ENCODE results near the gene MYH9.
"Not testable (repeated sequence)": the region's sequence is repeated elsewhere in the genome, so short reads cannot be mapped to it uniquely, and the experiment has no call there.

The MYH9 gene

GRCh38 chr22:36261675-36262074 is 126.1 kb downstream of the MYH9 start:
- DNase-seq, result not testable (repeated sequence)

DNA sequence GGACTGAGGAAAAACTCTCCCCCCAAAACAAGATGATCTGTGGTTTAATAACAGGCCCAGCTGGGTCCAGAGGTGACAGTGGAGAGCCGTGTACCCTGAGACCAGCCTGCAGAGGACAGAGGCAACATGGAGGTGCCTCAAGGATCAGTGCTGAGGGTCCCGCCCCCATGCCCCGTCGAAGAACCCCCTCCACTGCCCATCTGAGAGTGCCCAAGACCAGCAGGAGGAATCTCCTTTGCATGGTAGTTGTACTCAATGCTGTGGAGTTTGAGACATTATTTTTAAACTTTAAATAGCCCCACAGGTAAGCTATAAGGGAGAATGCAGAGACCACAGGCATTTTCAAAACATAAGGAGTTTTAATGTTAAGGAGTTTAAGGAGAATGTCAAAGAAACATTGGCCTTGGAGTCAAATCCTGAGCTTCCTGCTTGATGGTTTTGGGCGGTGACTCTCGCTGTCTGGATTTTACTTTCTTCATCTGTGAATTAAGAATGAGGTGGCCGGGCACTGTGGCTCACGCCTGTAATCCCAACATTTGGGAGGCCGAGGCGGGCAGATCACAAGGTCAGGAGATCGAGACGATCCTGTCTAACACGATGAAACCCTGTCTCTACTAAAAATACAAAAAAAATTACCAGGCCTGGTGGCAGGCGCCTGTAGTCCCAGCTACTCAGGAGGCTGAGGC is 128.0 kb downstream of the MYH9 start:
- DNase-seq, result no peak

- no peak for DNase-seq
Observed at GRCh38 chr22:36258701-36259614, 128.8 kb downstream of the MYH9 start.

DNA sequence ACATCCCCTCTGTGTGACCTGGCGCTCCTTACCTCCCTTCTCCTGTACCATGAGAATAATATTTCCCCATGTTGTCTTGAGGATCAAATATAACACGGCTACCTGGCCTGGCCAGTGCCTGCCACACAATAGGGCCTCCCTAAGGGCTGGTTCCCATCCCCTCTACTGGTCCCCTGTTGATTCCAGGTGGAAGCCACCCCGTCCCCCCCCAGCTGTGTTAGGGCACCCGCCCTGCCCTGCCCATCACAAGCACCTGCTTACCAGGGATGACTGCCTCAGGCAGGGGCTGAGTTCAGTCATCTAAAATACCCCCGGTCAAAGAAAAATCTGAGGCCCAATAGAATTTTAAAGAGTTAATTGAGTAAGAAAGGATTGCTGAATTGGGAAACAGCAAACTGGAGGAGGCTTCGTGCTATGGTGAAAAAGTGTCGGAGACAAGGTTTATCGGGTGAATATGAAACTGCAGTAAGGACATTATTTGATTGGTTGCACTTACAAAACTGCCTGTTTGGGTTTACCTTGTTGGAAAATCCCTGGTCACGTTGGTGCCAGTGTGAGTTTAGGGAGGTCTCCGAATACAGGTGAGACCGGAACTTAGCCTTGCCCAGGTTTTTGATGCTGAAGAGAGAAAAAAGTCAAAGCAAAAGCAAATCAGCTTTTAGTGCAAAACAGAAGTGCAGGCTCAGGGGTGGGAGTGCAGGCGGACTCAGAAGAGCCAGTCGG is 129.7 kb downstream of the MYH9 start:
- no peak for DNase-seq

DNA sequence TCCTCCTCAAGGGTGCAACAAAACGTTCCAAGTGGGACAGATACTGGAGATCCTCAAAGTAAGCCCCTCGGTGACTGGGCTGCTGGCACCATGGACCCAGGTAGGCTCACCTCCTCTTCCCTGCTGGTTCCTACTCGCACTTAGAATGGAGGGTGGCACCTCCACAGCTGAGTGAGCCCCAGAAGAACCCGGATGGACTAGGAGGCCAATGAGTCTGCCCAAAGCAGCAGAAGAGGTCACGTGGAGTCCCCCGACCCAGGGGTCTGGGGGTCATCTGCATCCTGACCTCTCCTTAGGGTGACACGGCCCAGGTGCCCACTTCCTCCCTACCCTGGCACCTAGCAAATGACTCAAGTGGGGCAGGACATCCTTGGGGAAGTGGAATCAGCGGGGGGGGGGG is 130.5 kb downstream of the MYH9 start:
- no peak for DNase-seq

- no peak for DNase-seq
Observed at GRCh38 chr22:36256478-36256877, 131.3 kb downstream of the MYH9 start.

DNA sequence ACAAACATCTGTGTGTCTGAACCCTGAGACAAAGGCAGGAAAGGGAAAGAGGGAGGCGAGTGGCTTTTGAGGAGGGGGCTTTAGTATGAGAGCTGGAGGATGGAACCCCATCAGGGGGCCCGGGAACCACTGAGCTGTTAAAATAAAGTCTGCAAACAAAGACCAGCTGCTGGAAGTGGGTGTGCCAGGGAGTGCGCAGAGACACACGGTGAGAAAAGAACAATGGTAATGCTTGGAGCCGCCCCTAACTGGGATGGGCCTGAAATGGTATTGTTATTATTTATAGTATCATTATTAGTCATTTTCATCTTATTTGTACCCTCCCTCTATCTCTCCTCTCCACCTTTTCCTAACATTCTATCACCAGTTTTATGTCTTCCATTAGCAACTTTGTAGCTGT is 132.2 kb downstream of the MYH9 start:
- not testable (repeated sequence) for DNase-seq

DNA sequence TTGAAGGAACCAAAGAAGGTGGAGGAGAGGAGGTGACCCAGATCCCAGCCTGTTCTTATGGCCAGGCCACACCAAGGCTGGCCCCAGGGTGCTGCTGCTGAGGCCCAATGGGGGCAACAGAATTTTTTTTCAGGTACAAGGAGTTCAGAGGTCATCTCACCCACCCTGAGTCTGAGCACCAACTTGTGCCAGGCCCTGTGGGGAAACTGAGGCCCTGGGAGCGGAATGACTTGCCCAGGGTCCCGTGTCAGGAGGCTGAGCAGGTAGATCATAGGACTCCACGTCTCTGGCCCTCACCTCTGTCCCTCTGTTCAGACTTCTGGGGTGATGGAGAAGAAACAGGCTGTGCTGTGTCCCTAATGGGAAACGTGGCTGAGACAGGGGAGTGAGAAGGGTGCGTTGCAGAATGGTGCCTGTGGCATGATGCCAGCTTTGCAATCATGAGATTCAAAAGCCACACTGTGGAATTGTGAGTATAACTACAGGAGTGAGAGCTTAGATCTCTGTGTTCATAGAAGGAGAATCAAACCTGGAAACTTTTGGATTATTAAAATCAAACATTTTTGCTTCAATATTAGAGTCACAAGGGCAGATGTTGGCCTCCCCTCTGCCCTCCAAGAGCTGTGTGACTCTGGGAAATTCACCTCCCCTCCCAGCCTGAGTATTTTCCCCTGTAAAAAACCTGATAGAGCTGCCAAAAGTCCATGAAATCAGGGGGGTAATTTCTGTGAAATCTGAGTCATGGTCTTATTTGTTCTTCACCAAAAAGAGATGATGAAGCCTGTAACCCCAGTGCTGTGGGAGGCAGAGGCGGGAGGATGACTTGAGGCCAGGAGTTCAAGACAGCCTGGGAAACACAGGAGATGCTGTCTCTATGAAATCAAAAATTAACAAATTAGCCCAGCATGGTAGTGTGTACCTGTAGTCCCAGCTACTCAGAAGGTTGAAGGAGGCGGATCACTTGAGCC is 134.0 kb downstream of the MYH9 start:
- DNase-seq, result no peak

- DNase-seq, result peak; percentile 20
Observed at GRCh38 chr22:36252754-36253522, 134.8 kb downstream of the MYH9 start, which contains the start of gene APOL1. Gene APOL1, plus strand, starts transcription at chr22:36253133. Its CDS starts 1,823 bp downstream, at chr22:36254956.

GRCh38 chr22:36251979-36252608 is 135.7 kb downstream of the MYH9 start:
- DNase-seq, result not testable (repeated sequence)

DNA sequence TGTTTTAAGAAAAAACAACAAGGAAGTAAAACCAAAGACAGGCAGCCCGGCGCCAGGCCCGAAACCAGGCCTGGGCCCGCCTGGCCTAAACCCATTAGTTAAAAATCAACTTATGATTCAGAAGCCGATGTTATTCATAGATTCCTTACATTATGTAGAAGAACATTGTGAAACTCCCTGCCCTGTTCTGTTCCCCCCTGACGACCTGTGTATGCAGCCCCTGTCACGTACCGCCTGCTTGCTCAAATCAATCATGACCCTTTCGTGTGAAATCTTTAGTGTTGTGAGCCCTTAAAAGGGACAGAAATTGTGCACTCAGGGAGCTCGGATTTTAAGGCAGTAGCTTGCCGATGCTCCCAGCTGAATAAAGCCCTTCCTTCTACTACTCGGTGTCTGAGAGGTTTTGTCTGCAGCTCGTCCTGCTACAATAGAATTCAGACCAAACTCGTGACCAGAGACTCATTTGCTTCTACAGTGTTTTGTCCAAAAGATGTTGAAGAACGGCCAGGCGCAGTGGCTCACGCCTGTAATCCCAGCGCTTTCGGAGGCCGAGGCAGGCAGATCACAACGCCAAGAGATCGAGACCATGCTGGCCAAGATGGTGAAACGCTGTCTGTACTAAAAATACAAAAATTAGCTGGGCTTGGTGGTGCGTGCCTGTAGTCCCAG is 137.3 kb downstream of the MYH9 start:
- DNase-seq, result not testable (repeated sequence)

DNA sequence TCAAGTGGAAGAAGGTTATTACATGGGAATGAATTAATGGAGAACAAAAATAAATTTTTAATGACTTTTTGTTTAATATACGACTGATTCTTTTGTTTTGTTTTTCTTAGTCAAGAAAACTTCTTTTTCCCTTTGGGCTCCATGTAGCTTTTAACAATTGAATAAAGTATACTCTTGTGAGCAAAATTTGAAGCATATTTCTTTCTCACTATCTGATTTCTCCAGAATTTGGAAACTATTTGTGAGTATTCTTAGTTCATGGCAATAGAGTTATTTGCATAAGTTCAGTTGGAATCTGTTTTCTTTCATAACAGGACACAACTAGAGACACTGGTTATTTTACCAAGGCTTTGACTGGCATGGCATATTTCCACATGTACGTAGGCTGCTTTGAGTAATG is 138.6 kb downstream of the MYH9 start:
- no peak for DNase-seq

GRCh38 chr22:36247955-36248354 is 139.8 kb downstream of the MYH9 start:
- no peak for DNase-seq

- no peak for DNase-seq
Observed at GRCh38 chr22:36246718-36247117, 141.0 kb downstream of the MYH9 start.

GRCh38 chr22:36245805-36246356 is 141.9 kb downstream of the MYH9 start:
- DNase-seq, result no peak

DNA sequence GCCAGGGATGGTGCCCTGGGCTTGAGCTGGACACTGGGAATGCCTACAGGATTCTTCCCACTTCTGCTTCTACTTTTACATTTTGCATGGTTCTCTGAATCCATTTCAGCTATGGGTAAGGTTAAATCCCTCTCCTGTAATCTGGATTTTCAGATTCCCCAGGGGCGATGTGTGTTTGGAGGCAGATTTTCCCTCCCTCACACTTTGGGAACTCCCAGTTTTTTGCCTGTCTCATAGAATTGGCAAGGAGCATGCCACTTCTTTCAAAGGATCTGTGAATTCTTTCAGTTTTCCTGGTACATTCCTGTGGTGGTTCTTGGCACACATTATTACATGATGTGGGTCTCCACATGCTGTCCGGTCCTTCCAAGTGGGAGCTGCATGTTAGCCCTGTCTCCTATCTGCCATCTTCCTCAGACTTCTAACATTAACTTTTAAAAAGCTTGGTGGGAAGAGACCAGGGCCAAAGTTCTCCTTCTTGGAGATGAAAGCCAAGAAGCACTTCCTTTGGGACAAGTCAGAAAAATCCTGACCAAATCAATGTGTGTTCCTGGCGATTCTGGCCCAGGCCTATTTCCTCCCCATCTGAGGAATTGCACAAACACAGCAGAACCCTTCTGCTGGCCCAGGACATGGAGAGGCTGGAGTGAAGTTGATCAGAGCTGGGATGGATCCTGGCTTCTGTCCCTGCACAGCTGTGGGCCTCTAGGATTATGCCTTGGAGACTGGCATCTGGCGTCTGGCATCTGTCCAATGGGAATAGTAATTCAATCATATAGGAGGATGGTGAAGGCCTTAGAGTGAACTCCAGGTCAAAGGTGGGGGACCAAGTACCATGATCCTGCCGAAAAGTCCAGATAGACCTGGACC is 143.0 kb downstream of the MYH9 start:
- DNase-seq, result no peak

DNA sequence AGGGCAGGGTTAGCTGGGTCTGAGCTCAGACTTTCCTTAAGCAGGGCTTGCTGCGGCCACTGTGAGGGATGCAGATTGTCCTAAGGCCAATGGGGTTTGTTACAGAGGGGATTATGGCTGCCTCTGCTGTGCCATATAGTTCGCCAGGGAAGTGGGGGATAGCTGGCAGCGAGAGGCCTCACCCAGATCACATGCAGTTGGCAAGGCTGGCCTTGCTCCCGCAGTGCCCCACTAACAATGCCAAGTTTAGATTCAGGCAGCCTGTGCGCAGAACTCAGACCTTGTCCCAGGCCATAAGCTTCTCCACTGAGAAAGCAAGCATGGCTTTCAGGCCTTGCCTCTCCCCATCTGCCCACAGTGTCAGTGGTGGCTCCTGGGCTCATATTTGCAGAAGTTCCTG is 143.8 kb downstream of the MYH9 start:
- no peak for DNase-seq

- DNase-seq, result peak; percentile 69
Observed at GRCh38 chr22:36239401-36240171, 148.2 kb downstream of the MYH9 start, which contains the start of gene APOL2. Gene APOL2, minus strand, starts transcription at chr22:36239527. Its CDS starts 6,365 bp downstream, at chr22:36233162.
